ENCODE results near the gene KCNC2.

Gene KCNC2

DNA sequence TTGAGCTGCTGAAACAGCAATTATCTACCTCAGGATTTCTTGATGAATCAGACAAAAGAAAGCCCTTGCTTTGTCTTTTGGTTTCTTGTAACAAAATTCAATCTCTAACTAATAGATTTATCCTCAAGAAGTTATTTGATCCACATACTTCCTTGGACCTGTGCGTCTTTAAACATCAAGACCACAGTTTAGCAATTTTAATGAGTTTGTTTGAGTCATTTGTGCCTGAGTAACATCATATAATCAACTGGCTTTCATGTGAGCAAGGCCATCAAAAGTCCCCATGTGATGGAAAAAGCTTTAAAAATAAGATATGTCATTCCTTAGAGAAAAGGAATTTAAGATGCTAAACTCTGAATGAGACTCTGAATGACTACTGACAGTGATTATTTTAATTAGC, 52.3 kb downstream of the KCNC2 start:
- TF ChIP-seq, protein P1, sequence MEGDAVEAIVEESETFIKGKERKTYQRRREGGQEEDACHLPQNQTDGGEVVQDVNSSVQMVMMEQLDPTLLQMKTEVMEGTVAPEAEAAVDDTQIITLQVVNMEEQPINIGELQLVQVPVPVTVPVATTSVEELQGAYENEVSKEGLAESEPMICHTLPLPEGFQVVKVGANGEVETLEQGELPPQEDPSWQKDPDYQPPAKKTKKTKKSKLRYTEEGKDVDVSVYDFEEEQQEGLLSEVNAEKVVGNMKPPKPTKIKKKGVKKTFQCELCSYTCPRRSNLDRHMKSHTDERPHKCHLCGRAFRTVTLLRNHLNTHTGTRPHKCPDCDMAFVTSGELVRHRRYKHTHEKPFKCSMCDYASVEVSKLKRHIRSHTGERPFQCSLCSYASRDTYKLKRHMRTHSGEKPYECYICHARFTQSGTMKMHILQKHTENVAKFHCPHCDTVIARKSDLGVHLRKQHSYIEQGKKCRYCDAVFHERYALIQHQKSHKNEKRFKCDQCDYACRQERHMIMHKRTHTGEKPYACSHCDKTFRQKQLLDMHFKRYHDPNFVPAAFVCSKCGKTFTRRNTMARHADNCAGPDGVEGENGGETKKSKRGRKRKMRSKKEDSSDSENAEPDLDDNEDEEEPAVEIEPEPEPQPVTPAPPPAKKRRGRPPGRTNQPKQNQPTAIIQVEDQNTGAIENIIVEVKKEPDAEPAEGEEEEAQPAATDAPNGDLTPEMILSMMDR (IDR thresholded peaks at IDR 0.05), result no peak

DNA sequence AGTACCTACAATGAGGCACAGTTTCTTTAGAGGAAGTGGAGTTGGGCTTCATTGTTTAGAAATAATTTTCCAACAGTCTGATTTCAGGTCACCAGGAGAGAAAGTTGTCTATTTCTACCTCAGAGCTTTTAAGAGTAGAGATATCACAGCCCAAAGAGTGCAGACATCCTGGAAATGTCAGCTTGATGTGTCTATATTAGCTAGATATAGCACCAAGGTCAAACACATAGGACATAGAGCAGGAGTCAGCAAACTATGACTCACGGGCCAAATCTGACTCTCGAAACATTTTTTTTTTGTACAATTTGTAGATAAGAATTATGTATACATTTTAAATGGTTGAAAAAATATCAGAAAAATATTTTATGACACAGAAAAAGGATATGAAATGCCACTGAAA, 53.7 kb downstream of the KCNC2 start:
- TF ChIP-seq, protein P1 (IDR thresholded peaks at IDR 0.05), result no peak

DNA sequence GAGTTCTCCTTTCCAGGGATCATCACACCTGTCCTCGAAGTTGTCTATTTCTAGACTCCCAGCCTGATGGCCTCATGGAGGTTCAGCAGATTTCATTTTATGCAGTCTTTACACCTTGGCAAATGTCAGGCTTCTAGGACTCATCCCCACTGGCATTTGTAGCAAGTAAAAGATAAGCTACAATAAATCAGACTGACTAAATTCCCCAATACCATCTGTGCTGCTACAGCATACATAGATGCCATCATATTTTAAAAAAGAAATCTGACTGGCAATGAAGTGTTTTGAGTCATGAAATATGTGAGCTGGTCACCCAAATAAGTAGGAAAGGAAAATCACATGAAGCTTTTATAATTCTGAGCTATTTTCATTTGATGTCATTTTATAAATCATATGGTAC, 55.3 kb downstream of the KCNC2 start:
- TF ChIP-seq, protein P1 (IDR thresholded peaks at IDR 0.05), result no peak

DNA sequence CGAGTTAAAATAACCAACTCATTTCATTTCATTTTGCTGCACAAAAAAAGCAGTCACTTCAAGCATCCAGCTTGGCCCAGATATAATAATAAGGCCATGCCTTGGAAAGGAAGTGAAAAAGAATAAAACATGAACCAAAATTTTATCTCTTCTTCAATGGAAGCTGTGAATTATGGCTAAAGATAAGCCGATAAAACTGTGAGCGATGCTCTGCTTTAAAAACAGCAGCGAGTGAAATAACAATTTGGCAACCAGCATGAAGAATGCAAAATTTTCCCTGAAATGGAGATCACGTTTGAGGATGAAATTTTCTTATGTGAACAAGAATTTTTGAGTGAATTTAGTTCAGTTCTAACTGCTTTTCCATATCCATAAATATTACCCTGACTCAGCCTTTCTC, 70.4 kb downstream of the KCNC2 start:
- TF ChIP-seq, protein P1 (IDR thresholded peaks at IDR 0.05), result no peak

DNA sequence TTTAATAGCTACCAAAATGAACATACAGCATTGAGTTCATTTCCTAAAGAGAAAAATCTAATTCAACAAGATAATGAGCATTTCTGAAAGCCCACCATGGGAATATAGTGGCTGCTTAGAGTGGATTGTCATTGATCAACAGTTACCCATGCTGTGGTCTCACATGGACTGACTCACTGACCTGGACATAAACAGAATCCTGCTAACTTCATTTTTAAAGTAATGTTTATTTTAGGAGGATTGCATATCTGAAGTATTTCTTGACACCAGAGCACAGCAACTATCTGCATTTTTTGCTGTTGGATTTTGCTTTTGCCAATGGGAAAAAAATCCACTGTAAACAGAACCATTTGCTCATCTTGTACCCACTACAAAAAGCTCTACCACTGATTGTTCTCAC, 71.7 kb downstream of the KCNC2 start:
- TF ChIP-seq, protein P1 (IDR thresholded peaks at IDR 0.05), result no peak

DNA sequence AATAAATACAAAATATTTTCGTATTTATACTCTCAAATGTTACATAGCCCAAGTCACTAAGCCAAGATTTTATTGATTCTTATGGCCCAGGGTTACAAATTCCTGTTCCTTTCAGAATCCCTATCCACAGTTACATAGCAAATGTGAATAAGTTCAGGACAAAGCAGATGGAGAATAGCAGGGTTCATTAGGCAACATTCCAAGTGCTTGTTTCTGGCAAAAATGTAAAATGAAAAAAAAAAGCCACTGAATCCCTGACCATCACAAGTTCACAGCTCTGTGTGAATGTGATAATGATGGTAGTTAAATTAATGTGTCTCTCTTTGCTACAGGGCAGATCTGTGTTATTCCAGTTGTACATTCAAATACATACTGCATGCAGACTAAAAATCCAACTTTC, 74.6 kb downstream of the KCNC2 start:
- TF ChIP-seq, protein P1 (IDR thresholded peaks at IDR 0.05), result no peak

DNA sequence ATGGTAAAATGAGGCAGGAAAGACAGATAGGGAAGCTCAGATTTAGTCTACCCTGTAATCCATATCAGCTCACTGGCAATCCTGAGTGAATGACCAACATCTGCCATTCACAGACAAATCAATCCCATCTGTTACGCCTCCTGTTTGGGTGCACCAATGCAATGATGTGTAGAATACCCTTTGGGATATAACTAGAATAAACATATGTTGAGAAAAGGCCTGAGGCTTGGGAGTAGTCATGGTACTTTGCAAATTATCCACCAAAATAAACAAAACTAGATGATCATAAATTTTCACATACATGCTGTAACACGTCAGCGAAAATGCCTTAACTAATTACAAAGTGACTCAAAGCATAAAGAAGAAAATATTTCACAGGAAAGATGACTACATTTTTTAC, 78.8 kb downstream of the KCNC2 start:
- TF ChIP-seq, protein P1 (IDR thresholded peaks at IDR 0.05), result no peak

DNA sequence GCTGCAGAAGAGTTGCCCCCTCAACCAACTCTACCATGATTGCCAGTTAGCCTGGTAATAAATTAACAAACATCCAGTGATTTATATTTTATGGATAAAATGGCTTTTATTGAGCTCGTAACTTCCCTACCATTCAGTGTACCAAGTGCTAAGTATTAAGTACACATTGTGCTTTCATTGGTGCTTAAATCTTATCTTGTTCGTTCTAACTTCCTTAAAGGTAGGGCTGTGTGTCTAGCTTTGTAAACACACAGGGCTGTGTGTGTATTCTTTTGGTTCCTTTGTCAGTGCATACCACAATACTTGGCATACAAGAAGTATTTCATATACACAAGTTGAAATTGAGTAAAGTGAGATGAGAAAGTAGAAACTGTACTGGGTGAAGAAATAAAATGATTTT, 80.4 kb downstream of the KCNC2 start:
- TF ChIP-seq, protein P1 (IDR thresholded peaks at IDR 0.05), result no peak

Measured in LNCAP (cell line).